GM18526 (cell line): ENCODE data around the gene MACROD2.

ENCODE experiments used
- POLR2A ChIP-seq: IDR thresholded peaks from 3 replicates; pipeline ENCODE4 v1.6.1; 2011; ENCODE audit not compliant: insufficient read length; ENCODE audit errors: extremely low read depth

The MACROD2 gene

GRCh38 chr20:15866916-15867730 is 1871.8 kb downstream of the MACROD2 start:
- no peak for TF ChIP-seq POLR2A

GRCh38 chr20:15867899-15868298 is 1872.6 kb downstream of the MACROD2 start:
- no peak for TF ChIP-seq POLR2A

- TF ChIP-seq POLR2A = no peak
Observed at GRCh38 chr20:15875446-15875845, 1880.1 kb downstream of the MACROD2 start.

- no peak for TF ChIP-seq POLR2A
Observed at GRCh38 chr20:15882553-15882952, 1887.2 kb downstream of the MACROD2 start.

GRCh38 chr20:15886250-15886649 is 1890.9 kb downstream of the MACROD2 start:
- no peak for TF ChIP-seq POLR2A

- no peak for TF ChIP-seq POLR2A
Observed at GRCh38 chr20:15887387-15887786, 1892.1 kb downstream of the MACROD2 start.

GRCh38 chr20:15889061-15889460 is 1893.7 kb downstream of the MACROD2 start:
- TF ChIP-seq POLR2A = no peak

GRCh38 chr20:15889514-15890256 is 1894.4 kb downstream of the MACROD2 start:
- no peak for TF ChIP-seq POLR2A

GRCh38 chr20:15890407-15890982 is 1895.2 kb downstream of the MACROD2 start:
- TF ChIP-seq POLR2A = no peak

- TF ChIP-seq POLR2A = no peak
Observed at GRCh38 chr20:15895126-15895525, 1899.8 kb downstream of the MACROD2 start.

GRCh38 chr20:15895560-15896084 is 1900.3 kb downstream of the MACROD2 start:
- TF ChIP-seq POLR2A = no peak

GRCh38 chr20:15899967-15900366 is 1904.7 kb downstream of the MACROD2 start:
- TF ChIP-seq POLR2A = no peak

- no peak for TF ChIP-seq POLR2A
Observed at GRCh38 chr20:15900443-15900842, 1905.1 kb downstream of the MACROD2 start.

- no peak for TF ChIP-seq POLR2A
Observed at GRCh38 chr20:15902493-15902892, 1907.2 kb downstream of the MACROD2 start.

- no peak for TF ChIP-seq POLR2A
Observed at GRCh38 chr20:15905661-15906060, 1910.3 kb downstream of the MACROD2 start.

GRCh38 chr20:15909995-15910394 is 1914.7 kb downstream of the MACROD2 start:
- TF ChIP-seq POLR2A = no peak
